Left lobe of liver (tissue), 2 donors: ENCODE results near the gene CLCNKA. TPM values are rescaled to one million over a fixed set of nuclear protein-coding genes. Genes with fewer than 3 reads are reported as not detected.
"Not testable (repeated sequence)": the region's sequence is repeated elsewhere in the genome, so short reads cannot be mapped to it uniquely, and the experiment has no call there.

Experiments
- ATAC-seq: fragments of 200-7000 bp; cut with Tn5 transposase; one replicate; pipeline ENCODE4 v1.9.1; 2020; ENCODE audit warnings: mild to moderate bottlenecking, moderate library complexity
- DNase-seq: peaks from one replicate; pipeline ENCODE4 v3.0.0-alpha.2; 2020; ENCODE audit warnings: low spot score
- total RNA-seq: library from RNA; stranded (reverse); gene quantifications from one replicate; pipeline ENCODE4 v1.2.1, GENCODE V29; 2021
- donor health status: DM: no; HTN: no; CAD: no; lungs with moderate emphysema.
- donor health status: DM: no; HTN: yes; CAD: no.

CLCNKA gene
- total RNA-seq: 0.08 TPM

DNA sequence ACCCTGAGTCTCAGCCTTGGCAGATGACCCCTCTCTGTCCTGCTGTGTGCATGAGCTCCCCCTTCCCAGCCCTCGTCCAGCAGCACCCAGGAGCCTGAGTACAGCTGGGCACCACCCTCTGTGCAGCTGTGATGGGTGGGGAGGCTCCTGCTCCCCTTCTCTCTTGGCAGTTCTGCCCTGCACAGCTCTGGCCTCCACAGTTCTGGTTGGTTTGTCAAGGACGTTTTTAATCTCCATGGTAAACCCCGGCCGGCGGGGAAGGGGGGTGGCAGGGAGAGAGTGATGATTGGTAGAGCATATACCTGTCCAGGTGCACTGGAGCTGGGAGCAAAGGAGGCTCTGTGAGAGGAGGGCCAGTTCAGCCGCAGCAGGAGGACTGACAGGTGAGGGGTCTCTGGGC, at the start of gene CLCNKA:
Gene CLCNKA, plus strand, starts transcription at position 356 of the 400 bp plus-strand sequence. CDS start 584 bp downstream, outside the sequence.
- no peak for ATAC-seq
- DNase-seq: no peak

DNA sequence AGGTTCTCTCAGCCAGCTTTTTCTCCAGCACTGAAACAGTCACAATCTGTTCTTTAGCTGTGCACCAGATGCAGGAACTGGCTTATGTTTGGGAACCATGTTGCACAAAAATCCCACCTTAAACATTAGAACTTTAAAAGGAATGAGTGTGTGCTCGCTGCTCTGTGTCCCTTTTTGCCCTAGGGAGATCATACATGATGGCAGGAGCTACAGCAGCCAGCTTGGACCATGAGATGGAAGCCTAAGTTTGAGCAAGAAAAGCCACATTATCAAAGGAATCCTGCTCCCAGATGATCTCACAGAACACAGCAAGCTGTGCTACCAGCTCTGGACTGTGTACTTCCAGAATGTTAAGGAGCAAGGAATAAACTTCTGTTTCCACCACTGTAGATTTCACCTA, 49.4 kb upstream of the CLCNKA start:
- ATAC-seq: no peak
- DNase-seq: no peak

DNA sequence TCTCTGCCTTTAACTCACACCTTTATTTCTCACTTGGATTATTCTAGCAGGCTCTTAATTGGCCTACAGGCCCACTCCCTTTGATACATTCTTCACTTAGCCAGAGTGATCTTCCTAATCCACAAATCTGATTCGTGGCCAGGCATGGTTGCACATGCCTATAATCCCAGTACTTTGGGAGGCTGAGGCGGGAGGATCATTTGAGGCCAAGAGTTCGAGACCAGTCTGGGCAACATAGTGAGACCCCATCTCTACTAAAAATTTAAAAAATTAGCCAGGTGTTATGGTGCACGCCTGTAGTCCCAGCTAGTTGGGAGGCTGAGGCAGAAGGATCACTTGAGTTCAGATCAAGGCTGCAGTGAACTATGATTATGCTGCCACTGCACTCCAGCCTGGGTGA, 48.1 kb upstream of the CLCNKA start:
- no peak for ATAC-seq

DNA sequence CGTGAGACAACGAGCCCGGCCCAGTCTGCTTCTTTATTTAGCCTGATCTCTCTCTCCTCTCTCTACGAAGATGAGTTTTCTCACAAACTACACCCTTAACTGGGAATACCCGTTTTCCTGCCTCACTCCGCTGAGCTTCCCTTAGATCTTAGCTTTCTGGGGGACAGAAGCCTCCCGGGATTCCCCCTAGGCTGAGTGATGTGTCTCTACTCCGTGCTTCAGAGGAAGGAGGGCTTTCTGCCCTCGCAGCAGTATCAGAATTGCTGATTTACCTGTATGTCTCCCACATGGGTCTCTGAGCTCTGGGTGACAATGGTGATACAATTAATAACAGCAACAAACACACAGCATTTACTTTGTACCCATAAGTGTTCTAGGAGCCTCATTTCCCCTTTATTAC, 47.0 kb upstream of the CLCNKA start:
- ATAC-seq: no peak
- no peak for DNase-seq

More for the DNA sequence above, 48.1 kb upstream of the CLCNKA start:
- no peak for DNase-seq

- ATAC-seq: peak; percentile 77
- DNase-seq: peak; percentile 62
Observed at GRCh38 chr1:15975358-15975804, 46.5 kb upstream of the CLCNKA start.

GRCh38 chr1:15975805-15976680, 45.8 kb upstream of the CLCNKA start, which contains the start of gene ZBTB17:
Gene ZBTB17 (minus strand): TSS chr1:15976101. CDS start chr1:15948495, 27,606 bp downstream.
- ATAC-seq (peak; percentile 98), DNase-seq (peak; percentile 94)

DNA sequence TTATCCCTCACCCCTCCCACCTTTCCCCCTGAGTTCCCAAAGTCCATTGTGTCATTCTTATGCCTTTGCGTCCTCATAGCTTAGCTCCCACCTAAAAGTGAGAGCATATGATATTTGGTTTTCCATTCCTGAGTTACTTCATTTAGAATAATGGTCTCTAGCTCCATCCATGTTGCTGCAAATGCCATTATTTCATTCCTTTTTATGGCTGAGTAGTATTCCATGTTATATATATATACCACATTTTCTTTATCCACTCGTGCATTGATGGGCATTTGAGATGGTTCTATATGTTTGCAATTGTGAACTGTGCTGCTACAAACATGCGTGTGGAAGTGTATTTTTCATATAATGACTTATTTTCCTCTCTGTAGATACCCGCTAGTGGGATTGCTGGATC, 43.9 kb upstream of the CLCNKA start:
- not testable (repeated sequence) for DNase-seq, ATAC-seq

DNA sequence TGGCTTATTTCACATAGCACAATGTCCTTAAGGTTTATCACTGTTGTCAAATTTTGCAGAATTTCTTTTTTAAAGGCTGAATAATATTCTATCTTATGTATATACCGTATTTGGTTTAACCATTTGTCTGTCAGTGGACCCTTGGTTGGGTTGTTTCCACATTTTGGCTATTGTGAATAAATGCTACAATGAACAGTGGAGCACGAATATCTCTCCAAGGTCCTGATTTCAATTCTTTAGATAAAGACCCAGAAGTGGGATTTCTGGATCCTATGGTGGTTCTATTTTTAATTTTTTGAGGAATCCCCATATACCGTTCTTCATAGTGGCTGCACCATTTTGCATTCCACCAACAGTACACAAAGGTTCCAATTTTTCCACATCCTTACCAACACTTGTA, 40.2 kb upstream of the CLCNKA start:
- DNase-seq: no peak

GRCh38 chr1:15983275-15983674, 38.6 kb upstream of the CLCNKA start:
- DNase-seq (no peak), ATAC-seq (no peak)

More for the DNA sequence above, 40.2 kb upstream of the CLCNKA start:
- ATAC-seq: no peak

DNA sequence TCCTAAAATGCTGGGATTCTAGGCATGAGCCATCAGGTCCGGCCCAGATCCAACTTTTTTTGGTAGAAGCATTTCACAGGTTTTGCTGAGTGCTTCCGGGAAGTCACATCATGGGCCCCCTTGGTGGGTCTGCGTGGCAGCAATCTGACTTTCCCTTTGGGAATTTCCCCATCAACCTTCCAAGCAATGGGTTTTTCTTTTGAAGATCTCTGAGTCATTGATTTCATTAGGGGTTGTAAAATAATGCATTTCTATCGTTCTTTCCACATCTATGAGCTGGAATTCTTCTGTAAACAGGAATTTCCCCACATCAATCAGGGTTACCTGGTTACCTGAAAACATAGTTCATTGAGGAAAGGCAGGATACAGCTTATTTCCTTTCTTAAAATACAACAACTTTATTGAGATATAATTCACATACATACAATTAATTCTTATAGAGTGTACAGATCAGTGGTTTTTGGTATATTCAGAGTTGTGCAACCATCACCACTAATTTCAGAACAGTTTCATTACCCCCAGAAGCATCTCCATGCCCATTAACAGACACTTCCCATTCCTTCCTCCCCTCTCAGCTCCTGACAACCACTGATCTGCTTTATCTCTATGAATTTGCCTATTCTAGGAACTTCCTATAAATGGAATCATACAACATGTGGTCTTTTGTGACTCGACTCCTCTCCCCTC, 36.1 kb upstream of the CLCNKA start:
- no peak for ATAC-seq
- DNase-seq: no peak

GRCh38 chr1:15988856-15989736, 32.7 kb upstream of the CLCNKA start:
- DNase-seq (no peak), ATAC-seq (no peak)

- DNase-seq: no peak
Observed at GRCh38 chr1:15989776-15990175, 32.1 kb upstream of the CLCNKA start.

GRCh38 chr1:15991427-15992186, 30.2 kb upstream of the CLCNKA start:
- ATAC-seq: no peak
- no peak for DNase-seq

More at GRCh38 chr1:15989776-15990175, 32.1 kb upstream of the CLCNKA start:
- ATAC-seq: no peak

DNA sequence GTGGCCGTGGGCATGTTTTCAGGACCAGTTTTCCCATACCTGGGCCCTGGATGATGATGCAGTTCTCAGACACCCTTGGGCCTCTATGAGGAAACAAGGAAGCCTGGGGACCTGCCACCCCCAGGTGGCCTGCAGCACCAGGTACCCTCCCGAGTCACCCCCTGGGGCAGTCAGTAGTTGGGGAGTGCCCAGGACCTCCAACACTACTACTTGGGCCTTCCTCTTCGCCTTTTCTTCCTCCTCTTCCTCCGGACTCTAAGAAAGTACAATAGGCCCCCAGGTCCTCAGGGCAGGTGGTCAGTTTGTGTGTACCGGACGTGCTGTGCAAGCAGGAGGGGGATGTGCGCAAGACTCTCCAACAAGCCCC, 29.7 kb upstream of the CLCNKA start:
- ATAC-seq (no peak), DNase-seq (no peak)

- DNase-seq (no peak), ATAC-seq (no peak)
Observed at GRCh38 chr1:15992582-15993500, 29.0 kb upstream of the CLCNKA start.

GRCh38 chr1:15993666-15994065, 28.2 kb upstream of the CLCNKA start:
- no peak for DNase-seq
- ATAC-seq: no peak

- DNase-seq (no peak), ATAC-seq (no peak)
Observed at GRCh38 chr1:15994081-15994480, 27.8 kb upstream of the CLCNKA start.

GRCh38 chr1:15994590-15995351, 27.1 kb upstream of the CLCNKA start:
- ATAC-seq (peak; percentile 97), DNase-seq (peak; percentile 75)
